ENCODE results near the gene STPG4.

The STPG4 gene

DNA sequence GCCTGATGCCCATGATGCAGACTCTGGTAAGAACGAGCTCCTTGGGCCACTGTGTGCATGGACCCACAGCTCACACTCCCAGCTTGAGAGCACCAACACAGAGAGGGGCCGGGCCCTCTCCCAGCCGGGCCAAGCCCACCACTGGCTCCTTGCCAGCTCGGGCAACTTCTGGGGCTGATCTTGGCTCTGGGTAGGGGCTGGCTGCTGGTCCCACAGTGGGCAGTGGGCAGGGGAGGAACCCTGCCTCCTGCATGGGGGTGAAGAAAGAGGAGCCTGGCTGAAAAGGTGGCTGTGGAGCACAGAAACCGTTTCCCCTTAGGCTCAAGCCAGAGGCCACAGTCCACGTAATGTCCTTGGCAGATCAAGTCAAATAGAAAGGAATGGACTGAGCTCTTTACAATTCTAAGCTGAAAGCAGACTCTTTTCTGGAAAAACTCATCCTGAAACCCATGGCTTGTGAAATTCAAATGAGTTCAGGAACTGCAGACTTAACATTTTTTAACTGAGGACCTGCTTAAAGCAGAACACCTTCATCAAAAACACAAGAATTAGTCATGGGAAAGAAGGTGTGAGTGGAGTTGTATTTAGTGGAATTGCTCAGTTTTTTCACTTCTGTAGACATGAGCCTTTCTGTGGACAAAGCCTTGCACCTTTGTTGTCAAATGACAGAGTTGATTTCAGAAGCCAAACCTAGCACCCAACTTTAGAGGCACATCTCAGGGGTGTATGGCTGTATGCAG lies 104.9 kb downstream of the STPG4 start:
- no peak for DNase-seq
- no peaks in the 10 kb centered on the region for H3K27me3 ChIP-seq
- no peak overlapping the region for H3K4me3 ChIP-seq (ENCODE audit: low read depth, low read length)
- H3K9me3 ChIP-seq, result no peaks in the 10 kb centered on the region
- peaks cover 3% of the 10 kb centered on the region for H3K36me3 ChIP-seq
- H3K4me1 ChIP-seq, result peaks cover 17% of the 10 kb centered on the region
- TF ChIP-seq CTCF (IDR thresholded peaks at IDR 0.05; ENCODE audit: low read depth, low read length), result no peak

- Histone ChIP-seq H3K36me3 (peaks cover 3% of the 10 kb centered on the region), H3K4me1 (peaks cover 14% of the 10 kb centered on the region), H3K27me3 (no peaks in the 10 kb centered on the region), H3K4me3 (ENCODE audit: low read depth, low read length) (no peak overlapping the region), H3K9me3 (no peaks in the 10 kb centered on the region)
- no peak for DNase-seq
- TF ChIP-seq CTCF (IDR thresholded peaks at IDR 0.05; ENCODE audit: low read depth, low read length), result no peak
Measured at GRCh38 chr2:47049502-47049901, 105.6 kb downstream of the STPG4 start.

DNA sequence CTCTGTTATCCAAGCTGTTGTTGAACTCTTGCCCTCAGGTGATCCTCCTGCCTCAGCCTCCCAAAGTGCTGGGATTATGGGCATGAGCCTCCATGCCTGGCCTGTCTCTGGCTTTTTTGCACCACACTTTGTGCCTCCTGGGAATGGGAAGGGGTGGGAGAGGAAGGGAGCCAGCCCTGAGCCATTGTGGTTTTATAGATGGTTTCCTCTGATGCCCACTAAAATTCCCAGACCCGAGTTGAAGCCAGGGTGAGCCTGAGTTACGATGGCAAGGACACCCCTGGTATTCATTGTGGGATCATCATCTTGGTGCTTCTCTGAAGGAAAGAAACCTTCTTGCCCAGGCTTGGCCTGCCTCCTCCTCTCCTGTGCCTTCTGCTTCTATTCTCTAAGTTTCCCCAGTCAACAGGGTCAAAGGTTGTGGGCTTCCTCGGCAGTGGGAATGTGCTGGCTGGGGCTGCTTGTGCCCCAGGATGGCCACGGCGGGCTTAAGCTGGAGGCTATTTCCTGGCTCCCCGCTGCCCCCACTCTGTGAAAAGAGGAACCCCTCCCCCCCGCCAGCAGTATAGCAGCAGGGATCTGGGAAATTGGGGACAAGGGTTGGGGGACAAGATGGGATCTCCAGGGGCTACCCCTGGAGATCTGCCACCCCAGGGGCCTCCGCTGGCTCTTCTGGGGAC lies 106.2 kb downstream of the STPG4 start:
- H3K27me3 ChIP-seq, result no peaks in the 10 kb centered on the region
- no peak for TF ChIP-seq CTCF (IDR thresholded peaks at IDR 0.05; ENCODE audit: low read depth, low read length)
- peaks cover 3% of the 10 kb centered on the region for H3K36me3 ChIP-seq
- H3K9me3 ChIP-seq, result no peaks in the 10 kb centered on the region
- peaks cover 19% of the 10 kb centered on the region for H3K4me1 ChIP-seq
- DNase-seq, result no peak
- H3K4me3 ChIP-seq (ENCODE audit: low read depth, low read length), result no peak overlapping the region

GRCh38 chr2:47046271-47046670 lies 108.8 kb downstream of the STPG4 start:
- no peaks in the 10 kb centered on the region for H3K9me3 ChIP-seq
- H3K36me3 ChIP-seq, result peaks cover 3% of the 10 kb centered on the region; the same call in 1 of the 2 replicates
- H3K27me3 ChIP-seq, result no peaks in the 10 kb centered on the region
- H3K4me3 ChIP-seq (ENCODE audit: low read depth, low read length), result no peak overlapping the region
- TF ChIP-seq CTCF (IDR thresholded peaks at IDR 0.05; ENCODE audit: low read depth, low read length), result no peak
- peaks cover 32% of the 10 kb centered on the region for H3K4me1 ChIP-seq
- DNase-seq, result no peak

DNA sequence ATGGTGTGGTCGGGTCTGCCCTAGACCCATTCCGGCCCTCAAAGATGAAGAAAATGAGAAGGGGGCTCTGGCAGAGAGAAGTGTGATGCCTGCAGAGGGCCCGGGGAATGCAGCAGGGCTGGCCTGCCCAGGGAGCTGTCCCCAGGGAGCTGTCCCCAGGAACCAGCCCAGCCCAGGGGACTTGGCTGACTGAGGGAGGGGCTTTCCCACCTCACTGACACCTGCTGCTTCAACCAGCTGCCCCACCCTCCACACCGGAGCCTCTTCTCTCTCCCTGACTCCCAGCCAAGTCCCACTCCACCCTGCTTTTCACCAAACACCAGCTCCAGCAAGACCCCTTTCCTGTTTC lies 111.2 kb downstream of the STPG4 start:
- TF ChIP-seq CTCF (IDR thresholded peaks at IDR 0.05; ENCODE audit: low read depth, low read length), result no peak
- Histone ChIP-seq H3K4me1 (peaks cover 56% of the 10 kb centered on the region), H3K9me3 (no peaks in the 10 kb centered on the region), H3K4me3 (ENCODE audit: low read depth, low read length) (no peak overlapping the region; the same call in 1 of the 2 replicates), H3K36me3 (no peaks in the 10 kb centered on the region), H3K27me3 (no peaks in the 10 kb centered on the region)
- DNase-seq, result peak; percentile 51

All from BE2C (cell line).